A549 treated with DMSO at 1 μM for 4 hours (cell line): Measurements from ENCODE around the gene SLC51B. TPM values are rescaled to one million over a fixed set of nuclear protein-coding genes. Genes with fewer than 3 reads are reported as not detected.

Experiments used
- total RNA-seq: library from RNA; stranded (reverse); fragments of 200-300 nt; extraction: Qiagen RNA extraction; gene quantifications from 5 replicates; pipeline ENCODE4 v1.2.3, GENCODE V29; 2022; ENCODE audit warnings: low read depth

SLC51B gene
- 10.5 to 15.5 TPM (median 12.1 TPM) in 5 replicates for total RNA-seq

GRCh38 chr15:65044724-65045481 is at the start of gene SLC51B:
Gene SLC51B (plus strand): TSS chr15:65045387. CDS start chr15:65050005, 4,618 bp downstream.

GRCh38 chr15:65028921-65029735 is 16.1 kb upstream of the SLC51B start, which contains the start of gene MTFMT:
Gene MTFMT (minus strand): TSS chr15:65029639. CDS start chr15:65029613, 26 bp downstream.

GRCh38 chr15:65067645-65068402 is 22.6 kb downstream of the SLC51B start, which contains the start of gene RASL12:
Gene RASL12 (minus strand): TSS chr15:65067991. CDS start chr15:65067835, 156 bp downstream.

GRCh38 chr15:65076486-65077290 is 31.5 kb downstream of the SLC51B start, which contains the start of gene KBTBD13:
Gene KBTBD13 (plus strand): TSS chr15:65076746. CDS start chr15:65076816, 70 bp downstream.

Other genes with a start within 250 kb of the SLC51B start
- 13.2 to 23.5 TPM (median 21.1 TPM) in 5 replicates for gene PIF1, start 219.7 kb upstream of the SLC51B start, total RNA-seq
- gene PLEKHO2, start 203.5 kb upstream of the SLC51B start, total RNA-seq = 6.1 to 7.7 TPM (median 6.8 TPM) in 5 replicates
- 1.5 to 2.1 TPM (median 1.9 TPM) in 5 replicates for gene ANKDD1A, start 133.5 kb upstream of the SLC51B start, total RNA-seq
- 114 to 142 TPM (median 130 TPM) in 5 replicates for gene SPG21, start 55.5 kb upstream of the SLC51B start, total RNA-seq
- 23.7 to 29.0 TPM (median 25.8 TPM) in 5 replicates for gene MTFMT, start 15.7 kb upstream of the SLC51B start, total RNA-seq
- gene RASL12, start 22.6 kb downstream of the SLC51B start, total RNA-seq = 0.06 to 0.28 TPM (median 0.19 TPM) in 5 replicates
- 0.02 TPM in 1 of 5 replicates, not detected in the others for gene KBTBD13, start 31.4 kb downstream of the SLC51B start, total RNA-seq
- gene UBAP1L, start 69.8 kb downstream of the SLC51B start, total RNA-seq = 0.52 to 1.4 TPM (median 0.91 TPM) in 5 replicates
- 24.0 to 33.4 TPM (median 28.2 TPM) in 5 replicates for gene PDCD7, start 88.4 kb downstream of the SLC51B start, total RNA-seq
- 41.2 to 58.4 TPM (median 51.2 TPM) in 5 replicates for gene CLPX, start 140.0 kb downstream of the SLC51B start, total RNA-seq
- gene CILP, start 166.1 kb downstream of the SLC51B start, total RNA-seq = 0.05 to 0.08 TPM (median 0.08 TPM) in 5 replicates
- 9.9 to 12.1 TPM (median 10.9 TPM) in 5 replicates for gene PARP16, start 241.5 kb downstream of the SLC51B start, total RNA-seq